ENCODE measurements around the gene PCDHB12.
"Not testable (repeated sequence)": the region's sequence is repeated elsewhere in the genome, so short reads cannot be mapped to it uniquely, and the experiment has no call there.

- TF ChIP-seq CTCF (IDR thresholded peaks at IDR 0.05; ENCODE audit: low read length); EZH2 (optimal IDR thresholded peaks at IDR 0.05; ENCODE audit: low read depth, low read length); EZH2phosphoT487 (IDR thresholded peaks at IDR 0.05; ENCODE audit: low read length): not testable (repeated sequence)
Observed at GRCh38 chr5:141201126-141201525, 7.4 kb upstream of the PCDHB12 start.

Data from MM.1S (cell line).